Suprapubic skin (tissue), 4 donors: ENCODE results near the gene SCUBE2. TPM values are rescaled to one million over a fixed set of nuclear protein-coding genes. Genes with fewer than 3 reads are reported as not detected.

Experiments
- DNase-seq, 2 donors: peaks; one replicate each; pipeline ENCODE4 v3.0.0-alpha.2; 2019; ENCODE audit warnings: low spot score in 2 of 2
- H3K27ac ChIP-seq: fragments of 200-600 bp; sonication (generic); one replicate; pipeline ENCODE4 v1.5.1; 2019
- H3K27me3 ChIP-seq: fragments of 200-600 bp; sonication (generic); one replicate; pipeline ENCODE4 v1.5.1; 2019
- H3K36me3 ChIP-seq: fragments of 200-600 bp; sonication (generic); one replicate; pipeline ENCODE4 v1.5.1; 2019
- H3K4me1 ChIP-seq: fragments of 200-600 bp; sonication (generic); one replicate; pipeline ENCODE4 v1.5.1; 2019
- H3K4me3 ChIP-seq: fragments of 200-600 bp; sonication (generic); one replicate; pipeline ENCODE4 v1.5.1; 2019; ENCODE audit warnings: mild to moderate bottlenecking
- H3K9me3 ChIP-seq: fragments of 200-600 bp; sonication (generic); one replicate; pipeline ENCODE4 v1.5.1; 2019
- EP300 ChIP-seq: sonication (generic); formaldehyde crosslinking; IDR thresholded peaks from one replicate; pipeline ENCODE4 v1.6.1; 2017; ENCODE audit warnings: antibody characterized with exemption
- POLR2A ChIP-seq, 2 donors: fragments of 450-650 bp; IDR thresholded peaks; one replicate each; pipeline ENCODE4 v1.6.1; 2017; ENCODE audit warnings: antibody characterized with exemption in 2 of 2, mild to moderate bottlenecking in 2 of 2, moderate library complexity in 2 of 2
- POLR2AphosphoS5 ChIP-seq, 3 donors: sonication (generic); formaldehyde crosslinking; IDR thresholded peaks; one replicate each; pipeline ENCODE4 v1.6.1; 2017; ENCODE audit warnings: antibody characterized with exemption in 3 of 3
- WGBS: methylation state at CpG from one replicate; pipeline ENCODE4 v1.1.5; 2018; 5-methylcytosine and 5-hydroxymethylcytosine counted together
- total RNA-seq, 4 donors: library from RNA; depleted of rRNA; stranded (reverse); fragments of >200 nt; gene quantifications; one replicate each; pipeline ENCODE4 v1.1.0, GENCODE V29; 2016
- TF ChIP-seq, protein P1 (sequence below), 2 donors: fragments of 200-600 bp in 1 of 2; fragments of 450-650 bp in 1 of 2; sonication (generic) in 1 of 2; IDR thresholded peaks; one replicate each; pipeline ENCODE4 v1.5.1; 2016 to 2019; ENCODE audit warnings: antibody characterized with exemption in 2 of 2, mild to moderate bottlenecking in 1 of 2, moderate library complexity in 1 of 2

The SCUBE2 gene
- total RNA-seq, 4 donors from 2014 or later, result 3.8 to 36.0 (median 24.1) TPM

DNA sequence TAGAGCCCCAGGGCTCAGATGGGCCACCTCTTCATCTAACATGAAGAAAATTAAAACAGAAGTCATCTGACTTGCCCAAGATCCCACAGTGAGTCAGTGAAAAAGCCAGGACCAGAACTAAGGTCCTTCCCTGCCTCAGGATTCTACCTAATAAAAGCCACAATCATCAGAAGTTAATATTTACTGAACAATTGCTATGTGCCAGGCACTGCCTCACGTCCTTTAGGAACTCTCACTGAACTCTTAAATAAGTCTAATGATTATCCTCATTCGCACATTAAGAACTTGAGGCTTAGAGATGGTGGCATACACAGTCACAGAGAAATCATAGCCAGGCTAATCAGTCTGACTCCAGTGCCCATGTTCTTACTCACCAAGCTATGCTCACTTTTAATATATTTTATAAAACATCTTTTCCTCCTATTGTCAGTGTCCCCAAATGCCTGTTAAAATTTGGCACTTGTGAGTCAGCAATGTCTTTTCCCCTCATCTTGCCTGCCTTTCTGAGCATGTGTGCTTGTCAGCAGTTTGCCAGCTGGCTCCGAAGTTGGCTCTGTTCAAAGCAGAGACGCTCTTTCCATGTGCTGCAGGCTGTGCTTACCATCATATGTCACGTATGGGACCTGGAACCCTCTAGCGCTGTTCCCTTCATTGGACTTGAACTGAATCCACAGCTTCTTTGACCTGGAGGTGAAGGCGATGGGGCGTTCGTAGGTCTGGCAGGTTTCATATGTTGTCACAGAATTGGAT lies 66.1 kb downstream of the SCUBE2 start:
- Histone ChIP-seq H3K27me3 (no peaks in the 10 kb centered on the region), H3K36me3 (peaks cover 3% of the 10 kb centered on the region), H3K9me3 (no peaks in the 10 kb centered on the region), H3K4me3 (no peak overlapping the region), H3K27ac (no peak overlapping the region), H3K4me1 (no peaks in the 10 kb centered on the region)
- TF ChIP-seq POLR2A (IDR thresholded peaks at IDR 0.05) (no peak), POLR2AphosphoS5 (IDR thresholded peaks at IDR 0.05) (no peak), EP300 (no peak)
- TF ChIP-seq, protein P1, sequence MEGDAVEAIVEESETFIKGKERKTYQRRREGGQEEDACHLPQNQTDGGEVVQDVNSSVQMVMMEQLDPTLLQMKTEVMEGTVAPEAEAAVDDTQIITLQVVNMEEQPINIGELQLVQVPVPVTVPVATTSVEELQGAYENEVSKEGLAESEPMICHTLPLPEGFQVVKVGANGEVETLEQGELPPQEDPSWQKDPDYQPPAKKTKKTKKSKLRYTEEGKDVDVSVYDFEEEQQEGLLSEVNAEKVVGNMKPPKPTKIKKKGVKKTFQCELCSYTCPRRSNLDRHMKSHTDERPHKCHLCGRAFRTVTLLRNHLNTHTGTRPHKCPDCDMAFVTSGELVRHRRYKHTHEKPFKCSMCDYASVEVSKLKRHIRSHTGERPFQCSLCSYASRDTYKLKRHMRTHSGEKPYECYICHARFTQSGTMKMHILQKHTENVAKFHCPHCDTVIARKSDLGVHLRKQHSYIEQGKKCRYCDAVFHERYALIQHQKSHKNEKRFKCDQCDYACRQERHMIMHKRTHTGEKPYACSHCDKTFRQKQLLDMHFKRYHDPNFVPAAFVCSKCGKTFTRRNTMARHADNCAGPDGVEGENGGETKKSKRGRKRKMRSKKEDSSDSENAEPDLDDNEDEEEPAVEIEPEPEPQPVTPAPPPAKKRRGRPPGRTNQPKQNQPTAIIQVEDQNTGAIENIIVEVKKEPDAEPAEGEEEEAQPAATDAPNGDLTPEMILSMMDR (IDR thresholded peaks at IDR 0.05), result no peak
- 62% methylated on average over 9 of the region's 9 CpGs for WGBS
- DNase-seq, result no peak

DNA sequence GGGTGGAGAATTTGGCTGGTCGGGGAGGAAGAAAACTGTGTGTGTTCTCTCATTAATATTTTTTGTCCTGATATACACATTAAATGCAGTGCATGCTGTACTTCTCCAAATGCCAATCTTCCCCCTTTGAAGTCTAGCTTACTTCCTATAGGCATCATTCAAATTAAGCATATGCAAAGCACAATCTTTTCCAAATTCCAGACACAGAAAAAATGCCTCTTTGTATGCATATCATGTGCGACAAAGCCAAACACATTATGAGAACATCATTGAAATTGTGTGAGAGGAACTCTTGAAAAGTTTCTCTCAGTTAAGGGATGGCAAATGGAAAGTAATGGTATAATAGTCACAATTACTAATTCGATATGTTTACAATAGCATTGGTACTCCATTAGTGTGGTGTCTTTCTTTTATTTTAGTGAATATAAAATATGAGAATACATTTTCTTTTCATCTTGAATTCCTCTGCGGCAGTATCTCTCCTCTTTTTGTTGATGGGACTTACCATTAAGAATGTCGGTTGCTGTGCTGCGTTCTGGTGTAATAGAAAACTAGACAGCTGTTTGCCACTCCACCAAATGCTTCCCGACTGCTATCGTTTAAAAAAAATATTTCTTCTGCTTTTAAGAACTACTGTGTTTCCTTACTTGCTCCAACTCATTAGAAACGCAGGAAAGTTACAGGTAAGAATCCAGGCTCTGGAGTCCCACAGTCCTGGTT lies 68.3 kb downstream of the SCUBE2 start:
- Histone ChIP-seq H3K36me3 (no peaks in the 10 kb centered on the region), H3K27me3 (no peaks in the 10 kb centered on the region), H3K4me1 (no peaks in the 10 kb centered on the region), H3K9me3 (no peaks in the 10 kb centered on the region), H3K4me3 (no peak overlapping the region), H3K27ac (no peak overlapping the region)
- no peak for DNase-seq
- no peak for TF ChIP-seq POLR2A (IDR thresholded peaks at IDR 0.05)
- no peak for TF ChIP-seq EP300
- TF ChIP-seq POLR2AphosphoS5 (IDR thresholded peaks at IDR 0.05), result no peak
- TF ChIP-seq, protein P1 (IDR thresholded peaks at IDR 0.05), result no peak
- 89% methylated on average over 9 of the region's 9 CpGs for WGBS

DNA sequence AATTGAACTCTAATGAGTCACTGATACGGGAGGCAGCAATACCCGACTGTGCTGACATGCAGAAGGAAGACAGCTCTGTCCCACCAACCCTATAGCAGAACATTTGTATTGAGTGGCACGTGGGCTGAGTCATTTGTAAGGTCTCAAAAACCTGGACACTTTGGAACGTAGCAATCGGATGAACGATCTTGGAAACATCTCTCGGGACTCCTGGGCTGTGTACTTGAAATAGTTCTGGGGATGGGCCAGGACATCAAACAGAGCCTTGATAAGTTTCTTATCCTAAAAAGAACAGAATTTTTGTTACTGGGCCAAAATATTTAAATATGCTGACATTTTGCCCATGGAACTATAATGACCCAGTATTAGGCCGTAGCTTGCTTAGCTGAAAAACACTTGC lies 70.5 kb downstream of the SCUBE2 start:
- Histone ChIP-seq H3K4me1 (peaks cover 4% of the 10 kb centered on the region), H3K9me3 (no peaks in the 10 kb centered on the region), H3K4me3 (no peak overlapping the region), H3K27me3 (no peaks in the 10 kb centered on the region), H3K36me3 (no peaks in the 10 kb centered on the region), H3K27ac (no peak overlapping the region)
- WGBS, result 62% methylated on average over 8 of the region's 8 CpGs
- DNase-seq, result no peak
- TF ChIP-seq POLR2AphosphoS5 (IDR thresholded peaks at IDR 0.05) (no peak), POLR2A (IDR thresholded peaks at IDR 0.05) (no peak), EP300 (no peak)
- TF ChIP-seq, protein P1 (IDR thresholded peaks at IDR 0.05), result no peak

DNA sequence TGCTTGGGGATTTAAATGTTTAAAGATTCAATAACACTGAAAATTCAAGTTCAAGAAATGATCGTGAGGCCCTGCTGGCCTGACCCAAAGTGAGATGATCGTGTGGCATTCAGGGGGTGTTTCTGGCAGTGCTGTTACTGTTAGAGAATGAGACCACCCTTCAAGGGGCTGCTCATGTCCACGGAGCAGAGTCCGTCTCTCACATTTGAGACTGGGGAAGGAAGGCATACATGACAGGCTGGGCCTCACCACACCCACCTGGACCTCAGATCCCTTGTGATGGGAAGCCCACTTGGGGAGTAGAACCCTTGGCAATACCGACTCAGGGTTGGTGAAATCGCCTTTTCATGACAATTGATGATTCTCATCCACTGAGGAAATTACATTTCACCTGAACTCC lies 71.5 kb downstream of the SCUBE2 start:
- H3K4me3 ChIP-seq, result no peak overlapping the region
- H3K36me3 ChIP-seq, result no peaks in the 10 kb centered on the region
- no peak for DNase-seq
- peaks cover 4% of the 10 kb centered on the region for H3K4me1 ChIP-seq
- H3K27ac ChIP-seq, result no peak overlapping the region
- TF ChIP-seq POLR2AphosphoS5 (IDR thresholded peaks at IDR 0.05) (no peak), POLR2A (IDR thresholded peaks at IDR 0.05) (no peak), EP300 (no peak)
- TF ChIP-seq, protein P1 (IDR thresholded peaks at IDR 0.05), result no peak
- no peaks in the 10 kb centered on the region for H3K27me3 ChIP-seq
- H3K9me3 ChIP-seq, result no peaks in the 10 kb centered on the region
- WGBS, result 93% methylated on average over 6 of the region's 6 CpGs

DNA sequence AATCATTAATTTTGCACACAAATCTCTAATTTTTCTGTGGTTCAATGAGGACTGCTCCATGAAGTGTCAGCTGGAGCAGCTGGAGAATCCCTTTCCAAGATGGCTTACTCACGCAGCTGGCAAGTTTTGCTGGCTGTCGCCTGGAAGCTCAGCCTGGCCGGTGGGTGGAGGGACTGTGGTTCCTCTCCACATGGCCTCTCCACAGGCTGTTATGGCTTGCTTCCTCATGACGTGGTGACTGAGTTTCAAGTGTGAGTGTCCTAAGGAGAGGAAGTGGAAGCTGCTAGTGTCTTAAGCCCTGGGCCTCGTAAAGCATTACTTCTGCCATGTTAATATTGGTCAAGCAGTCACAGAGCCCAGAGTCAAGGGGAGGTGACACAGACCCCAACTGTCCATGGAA lies 73.6 kb downstream of the SCUBE2 start:
- Histone ChIP-seq H3K9me3 (no peaks in the 10 kb centered on the region), H3K27me3 (no peaks in the 10 kb centered on the region), H3K4me1 (peaks cover 4% of the 10 kb centered on the region), H3K4me3 (no peak overlapping the region), H3K27ac (no peak overlapping the region), H3K36me3 (no peaks in the 10 kb centered on the region)
- DNase-seq, result peak in 1 of 2 donors; percentile 77
- TF ChIP-seq, protein P1 (IDR thresholded peaks at IDR 0.05), result no peak
- TF ChIP-seq EP300 (no peak), POLR2A (IDR thresholded peaks at IDR 0.05) (no peak), POLR2AphosphoS5 (IDR thresholded peaks at IDR 0.05) (no peak)
- 54% methylated on average over 5 of the region's 5 CpGs for WGBS
